GM10248 (cell line): ENCODE measurements around the gene UHMK1.
"Not testable (repeated sequence)": the region's sequence is repeated elsewhere in the genome, so short reads cannot be mapped to it uniquely, and the experiment has no call there.

Source experiments
- CTCF ChIA-PET: fragments of 300-600 bp; sonication (Branson Sonifier 250); formaldehyde crosslinking; extraction: SDS; loops from one replicate; lab custom pipeline; 2021; ENCODE audit warnings: antibody characterized with exemption; lab: Yijun Ruan, JAX
- POLR2A ChIA-PET: fragments of 350-650 bp; sonication (Branson Sonifier 250); formaldehyde crosslinking; extraction: SDS; loops from one replicate; lab custom pipeline; 2020; ENCODE audit warnings: antibody characterized with exemption; lab: Yijun Ruan, JAX
- DNase-seq: peaks from one replicate; pipeline ENCODE4 v3.0.0; 2012; ENCODE audit errors: extremely low spot score
- CTCF ChIP-seq: IDR thresholded peaks from 2 replicates; pipeline ENCODE4 v1.5.1; 2012; ENCODE audit warnings: mild to moderate bottlenecking, low read depth; ENCODE audit errors: extremely low read depth, missing control alignments, control extremely low read depth

Gene UHMK1, protein sequence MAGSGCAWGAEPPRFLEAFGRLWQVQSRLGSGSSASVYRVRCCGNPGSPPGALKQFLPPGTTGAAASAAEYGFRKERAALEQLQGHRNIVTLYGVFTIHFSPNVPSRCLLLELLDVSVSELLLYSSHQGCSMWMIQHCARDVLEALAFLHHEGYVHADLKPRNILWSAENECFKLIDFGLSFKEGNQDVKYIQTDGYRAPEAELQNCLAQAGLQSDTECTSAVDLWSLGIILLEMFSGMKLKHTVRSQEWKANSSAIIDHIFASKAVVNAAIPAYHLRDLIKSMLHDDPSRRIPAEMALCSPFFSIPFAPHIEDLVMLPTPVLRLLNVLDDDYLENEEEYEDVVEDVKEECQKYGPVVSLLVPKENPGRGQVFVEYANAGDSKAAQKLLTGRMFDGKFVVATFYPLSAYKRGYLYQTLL

DNA sequence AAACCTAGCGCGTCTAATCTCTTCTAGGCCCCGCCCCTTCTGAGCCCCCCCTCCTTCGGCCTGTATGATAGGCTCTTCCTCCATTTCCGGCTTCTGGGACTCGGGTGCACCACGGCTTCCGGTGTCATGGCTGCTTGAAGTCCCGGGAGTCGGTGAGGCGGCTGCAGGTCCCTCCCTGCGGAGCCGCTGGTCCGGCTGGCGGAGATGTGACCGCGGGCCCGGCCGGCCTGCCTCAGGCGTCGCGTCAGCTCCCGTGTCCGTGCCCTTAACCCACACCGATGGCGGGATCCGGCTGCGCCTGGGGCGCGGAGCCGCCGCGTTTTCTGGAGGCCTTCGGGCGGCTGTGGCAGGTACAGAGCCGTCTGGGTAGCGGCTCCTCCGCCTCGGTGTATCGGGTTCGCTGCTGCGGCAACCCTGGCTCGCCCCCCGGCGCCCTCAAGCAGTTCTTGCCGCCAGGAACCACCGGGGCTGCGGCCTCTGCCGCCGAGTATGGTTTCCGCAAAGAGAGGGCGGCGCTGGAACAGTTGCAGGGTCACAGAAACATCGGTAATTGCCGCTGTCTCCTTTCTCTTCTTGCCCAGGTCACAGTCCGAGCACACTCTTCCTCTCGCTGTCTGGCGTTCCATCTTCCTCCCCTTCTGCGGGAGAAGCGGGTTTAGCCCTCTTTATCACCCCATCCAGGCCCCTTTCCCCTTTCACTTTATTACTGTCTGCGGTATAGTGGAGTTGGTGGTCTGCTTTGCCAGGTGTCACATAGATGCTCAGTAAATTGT, at the start of gene UHMK1:
UHMK1 (plus strand) TSS at position 96 of the 773 bp plus-strand sequence; CDS start at position 279, 183 bp downstream.
- DNase-seq = peak; percentile 93
- no peak for TF ChIP-seq CTCF
- ChIA-PET CTCF (interaction anchor here (1.1 kb wide), 1 partner anchor 10 kb away, joined by 3 read pairs; no protein-coding TSS in a partner anchor), POLR2A (no interaction called here)

- POLR2A ChIA-PET, CTCF ChIA-PET, DNase-seq: not testable (repeated sequence)
Measured at GRCh38 chr1:162454361-162454760, 43.3 kb upstream of the UHMK1 start.

DNA sequence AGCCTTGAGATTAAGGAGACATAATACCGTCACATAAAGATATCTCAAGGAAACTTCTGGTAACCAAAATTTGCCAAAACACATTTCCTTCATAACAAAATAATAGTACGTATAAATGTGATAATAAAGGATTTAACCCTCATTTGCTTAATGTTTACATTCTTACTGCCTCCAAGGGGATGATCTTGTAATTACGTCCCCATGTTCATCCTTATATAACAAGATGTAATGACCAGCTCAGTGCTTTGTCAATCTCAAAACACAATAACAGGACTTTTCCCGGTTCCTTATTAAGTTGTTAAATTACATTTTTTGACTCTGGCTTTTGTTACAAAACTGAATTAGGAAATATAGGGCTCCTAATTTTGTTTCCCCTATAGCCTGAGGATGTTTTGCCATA, 41.3 kb upstream of the UHMK1 start:
- TF ChIP-seq CTCF = no peak
- ChIA-PET CTCF (no interaction called here), POLR2A (no interaction called here)
- DNase-seq = no peak

DNA sequence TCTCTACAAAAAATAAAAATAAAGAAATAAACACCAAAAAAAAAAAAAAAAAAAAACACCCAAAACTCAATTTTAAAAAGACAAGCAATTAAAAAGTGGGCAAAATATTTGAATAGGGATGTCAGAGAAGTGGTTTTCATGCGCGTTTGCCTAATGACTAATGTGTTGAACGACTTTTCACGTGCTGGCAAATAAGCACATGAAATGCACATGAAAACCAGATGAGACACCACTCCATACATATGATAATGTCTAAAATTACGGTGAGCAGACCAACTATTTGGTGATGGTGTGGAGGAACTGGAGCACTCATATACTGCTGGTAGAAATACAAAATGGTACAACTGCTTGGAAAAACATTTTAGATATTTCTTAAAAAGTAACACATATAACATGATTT, 39.4 kb upstream of the UHMK1 start:
- no peak for TF ChIP-seq CTCF
- POLR2A ChIA-PET = no interaction called here
- CTCF ChIA-PET = no interaction called here
- DNase-seq = no peak

DNA sequence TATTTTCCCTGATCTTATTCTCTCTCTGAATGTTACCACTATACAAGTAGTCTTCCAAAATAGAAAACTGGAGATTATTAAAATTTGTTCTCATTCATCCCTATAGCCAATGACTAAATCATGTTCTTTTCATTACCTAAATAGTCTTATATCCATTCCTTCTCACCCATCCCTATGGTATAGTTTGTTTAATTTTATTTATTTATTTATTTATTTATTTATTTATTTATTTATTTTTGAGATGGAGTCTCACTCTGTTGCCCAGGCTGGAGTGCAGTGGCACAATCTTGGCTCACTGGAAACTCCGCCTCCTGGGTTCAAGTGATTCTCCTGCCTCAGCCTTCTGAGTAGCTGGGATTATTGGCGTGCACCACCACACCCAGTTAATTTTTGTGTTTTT, 35.2 kb upstream of the UHMK1 start:
- DNase-seq, POLR2A ChIA-PET: not testable (repeated sequence)
- CTCF ChIA-PET = interaction anchor here (1.3 kb wide), 1 partner anchor 9 kb away, joined by 3 read pairs; no protein-coding TSS in a partner anchor

DNA sequence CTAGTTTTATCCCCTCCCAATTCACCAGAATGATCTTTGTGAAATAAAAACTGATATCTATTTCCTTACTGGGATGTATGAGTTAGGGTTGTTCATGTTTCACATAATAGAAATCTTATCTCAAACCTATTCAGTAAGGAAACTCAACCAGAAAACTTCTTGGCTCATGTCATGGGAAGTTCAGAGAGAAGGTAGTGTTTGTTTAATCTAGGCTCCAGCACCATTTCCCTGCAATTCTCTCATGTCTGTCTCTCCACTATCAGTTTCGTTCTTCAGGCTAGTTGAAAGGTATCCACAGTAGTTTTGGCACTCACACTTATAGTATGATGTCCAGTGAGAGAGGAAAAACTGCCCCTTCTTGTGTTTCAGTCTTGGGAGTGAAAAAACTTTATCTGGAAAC, 34.6 kb upstream of the UHMK1 start:
- CTCF ChIA-PET = interaction anchor here (1.3 kb wide), 1 partner anchor 8 kb away, joined by 3 read pairs; no protein-coding TSS in a partner anchor
- no peak for TF ChIP-seq CTCF
- POLR2A ChIA-PET = no interaction called here
- DNase-seq = no peak

DNA sequence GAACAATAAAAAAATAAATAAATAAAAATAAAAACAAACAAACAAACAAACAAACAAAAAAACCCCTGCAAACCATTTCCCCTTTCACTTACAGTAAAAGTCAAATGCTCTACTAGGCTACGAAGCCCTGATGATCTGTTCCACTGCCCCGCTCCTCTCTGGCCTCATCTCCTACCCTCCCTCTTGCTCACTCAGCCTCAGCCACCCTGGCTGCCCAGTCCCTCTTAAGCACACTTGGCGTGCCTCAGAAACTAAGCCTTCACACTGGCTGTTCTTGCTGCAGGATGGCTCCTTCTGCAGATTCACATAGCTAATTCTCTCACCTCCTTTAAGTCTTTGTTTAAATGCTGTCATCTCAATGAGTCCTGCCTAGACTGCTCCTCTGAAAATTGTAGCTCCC, 30.8 kb upstream of the UHMK1 start:
- ChIA-PET CTCF (interaction anchor here (1.4 kb wide), 1 partner anchor 10 kb away, joined by 3 read pairs; no protein-coding TSS in a partner anchor), POLR2A (no interaction called here)
- TF ChIP-seq CTCF = no peak
- no peak for DNase-seq
